HG03575 (cell line): ENCODE results near the gene KCNJ12.
"Not testable (repeated sequence)": the region's sequence is repeated elsewhere in the genome, so short reads cannot be mapped to it uniquely, and the experiment has no call there.

ENCODE experiments used
- ATAC-seq: cut with Tn5 transposase; IDR thresholded peaks from one replicate; pipeline ENCODE4 v1.9.1; 2021; ENCODE audit not compliant: unreplicated experiment, insufficient number of reproducible peaks, low FRiP score; ENCODE audit errors: extremely low read depth

KCNJ12 gene

GRCh38 chr17:21376081-21376758 lies at the start of gene KCNJ12:
Gene KCNJ12 (plus strand): TSS chr17:21376357. CDS start chr17:21415343, 38,986 bp downstream.
- ATAC-seq: no peak

- ATAC-seq: not testable (repeated sequence)
These were observed 48.2 kb upstream of the KCNJ12 start for GRCh38 chr17:21327921-21328320.

GRCh38 chr17:21328778-21329177 lies 47.4 kb upstream of the KCNJ12 start:
- ATAC-seq: not testable (repeated sequence)

- ATAC-seq: no peak
These were observed 45.6 kb upstream of the KCNJ12 start for GRCh38 chr17:21330436-21331160.

- not testable (repeated sequence) for ATAC-seq
These were observed 39.4 kb upstream of the KCNJ12 start for GRCh38 chr17:21336541-21337294.

- ATAC-seq: not testable (repeated sequence)
These were observed 38.1 kb upstream of the KCNJ12 start for GRCh38 chr17:21337981-21338625.

GRCh38 chr17:21339011-21339410 lies 37.1 kb upstream of the KCNJ12 start:
- ATAC-seq: no peak

GRCh38 chr17:21339571-21339970 lies 36.6 kb upstream of the KCNJ12 start:
- not testable (repeated sequence) for ATAC-seq

- not testable (repeated sequence) for ATAC-seq
These were observed 35.8 kb upstream of the KCNJ12 start for GRCh38 chr17:21340407-21340806.

GRCh38 chr17:21341279-21341678 lies 34.9 kb upstream of the KCNJ12 start:
- ATAC-seq: not testable (repeated sequence)

GRCh38 chr17:21341925-21342540 lies 34.1 kb upstream of the KCNJ12 start:
- not testable (repeated sequence) for ATAC-seq

GRCh38 chr17:21343061-21343949 lies 32.9 kb upstream of the KCNJ12 start:
- ATAC-seq: not testable (repeated sequence)

- not testable (repeated sequence) for ATAC-seq
These were observed 31.4 kb upstream of the KCNJ12 start for GRCh38 chr17:21344801-21345200.

GRCh38 chr17:21345236-21345635 lies 30.9 kb upstream of the KCNJ12 start:
- ATAC-seq: no peak

- not testable (repeated sequence) for ATAC-seq
These were observed 30.1 kb upstream of the KCNJ12 start for GRCh38 chr17:21346107-21346506.

- not testable (repeated sequence) for ATAC-seq
These were observed 29.4 kb upstream of the KCNJ12 start for GRCh38 chr17:21346651-21347250.

GRCh38 chr17:21347660-21348059 lies 28.5 kb upstream of the KCNJ12 start:
- not testable (repeated sequence) for ATAC-seq
